ENCODE results near the gene GPI.
A peak's percentile ranks its signal among the peaks of the same experiment; 100 is the strongest.
"Not testable (repeated sequence)": the region's sequence is repeated elsewhere in the genome, so short reads cannot be mapped to it uniquely, and the experiment has no call there.

GPI gene

DNA sequence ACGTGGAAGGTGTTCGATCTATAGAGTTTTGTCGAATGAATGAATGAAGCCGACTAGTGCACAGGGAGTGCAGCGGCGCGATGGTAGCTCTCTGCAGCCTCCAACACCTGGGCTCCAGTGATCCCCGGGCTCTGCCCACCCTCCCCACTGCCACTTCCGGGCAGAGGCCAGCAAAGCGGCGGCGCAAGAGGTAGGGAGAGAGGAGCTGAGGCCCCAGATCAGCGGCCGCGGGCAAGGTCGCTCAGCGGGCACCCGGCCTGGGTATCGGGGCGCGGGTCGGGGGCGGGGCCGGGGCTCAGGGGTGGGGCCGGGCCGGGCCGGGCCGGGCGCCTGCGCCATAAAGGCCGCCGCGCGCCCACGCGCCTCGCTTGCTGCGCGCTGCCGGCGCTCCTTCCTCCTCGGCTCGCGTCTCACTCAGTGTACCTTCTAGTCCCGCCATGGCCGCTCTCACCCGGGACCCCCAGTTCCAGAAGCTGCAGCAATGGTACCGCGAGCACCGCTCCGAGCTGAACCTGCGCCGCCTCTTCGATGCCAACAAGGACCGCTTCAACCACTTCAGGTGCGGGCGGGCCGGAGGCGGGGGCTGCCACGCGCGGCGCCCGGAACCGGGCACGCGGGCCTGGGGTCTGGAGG, at the start of gene GPI:
TSS of gene GPI (plus strand) at position 367 of the 633 bp plus-strand sequence. CDS start at position 438, 71 bp downstream.
- peak; percentile 40 to 55 for DNase-seq (ENCODE audit: low read depth in 2 of 2)

DNA sequence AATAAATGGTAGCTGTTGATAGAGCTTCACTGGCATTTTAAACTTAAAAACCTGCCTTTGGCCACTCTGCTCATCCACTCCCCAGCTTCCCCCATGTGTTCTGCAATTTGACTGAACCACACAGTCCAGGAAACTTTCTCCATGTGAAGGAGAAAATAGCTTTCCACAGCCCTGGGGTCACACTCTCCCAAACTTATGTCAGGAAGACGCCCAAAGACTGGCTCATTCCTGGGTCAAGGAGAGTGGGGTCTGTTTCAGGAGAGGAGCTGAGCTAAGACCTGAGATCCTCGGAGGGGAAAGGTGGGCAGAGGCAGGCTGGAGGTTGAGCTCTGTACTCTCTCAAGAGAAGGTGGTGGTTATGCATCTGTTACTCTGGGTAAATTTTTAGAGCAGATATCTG, 48.7 kb upstream of the GPI start:
- no peak for DNase-seq (ENCODE audit: low read depth in 2 of 2)

GRCh38 chr19:34316741-34317301, 48.2 kb upstream of the GPI start:
- DNase-seq (ENCODE audit: low read depth in 2 of 2): no peak

- no peak for DNase-seq (ENCODE audit: low read depth in 2 of 2)
These were observed 47.6 kb upstream of the GPI start for GRCh38 chr19:34317311-34317927.

- no peak for DNase-seq (ENCODE audit: low read depth in 2 of 2)
These were observed 45.8 kb upstream of the GPI start for GRCh38 chr19:34319230-34319585.

DNA sequence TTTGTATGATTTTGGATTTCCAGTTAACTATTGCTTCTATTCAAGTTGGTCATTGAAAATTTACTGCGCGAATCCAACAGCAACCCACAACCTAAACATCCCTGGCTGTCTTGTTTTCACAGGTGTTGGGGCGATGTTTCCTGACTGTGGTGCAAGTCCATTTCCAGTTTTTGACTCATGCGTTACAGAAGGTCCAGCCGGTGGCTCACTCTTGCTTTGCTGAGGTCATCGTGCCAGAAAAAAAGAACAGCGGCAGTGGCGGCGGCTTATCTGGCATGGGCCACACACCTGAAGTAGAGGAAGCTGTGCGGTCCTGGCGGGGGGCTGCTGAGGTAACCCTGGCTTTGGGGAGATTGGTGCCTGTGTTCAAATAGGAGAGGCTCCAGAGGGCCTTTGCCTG, 45.2 kb upstream of the GPI start:
- DNase-seq (ENCODE audit: low read depth in 2 of 2): no peak

DNA sequence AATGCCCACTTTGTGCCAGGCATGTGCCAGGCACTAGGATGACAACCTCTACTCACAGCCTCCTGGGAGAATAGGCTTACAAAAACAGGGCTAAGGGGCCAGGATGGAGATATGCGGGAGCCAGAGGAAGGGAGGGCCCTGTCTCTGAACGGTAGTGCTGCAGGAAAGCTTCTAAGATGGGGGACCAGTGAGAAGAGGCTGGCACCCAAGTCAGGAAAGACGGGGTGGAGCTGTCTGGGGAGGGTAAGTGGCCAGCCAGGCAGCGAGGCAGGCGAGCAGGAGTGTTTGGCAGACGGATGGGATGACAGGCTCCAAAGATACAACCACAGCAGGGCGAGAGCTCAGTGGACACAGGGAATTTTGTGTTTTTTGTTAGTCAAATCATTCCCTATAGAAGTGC, 44.7 kb upstream of the GPI start:
- DNase-seq (ENCODE audit: low read depth in 2 of 2): no peak

- DNase-seq (ENCODE audit: low read depth in 2 of 2): no peak
These were observed 43.3 kb upstream of the GPI start for GRCh38 chr19:34321735-34322134.

- DNase-seq (ENCODE audit: low read depth in 2 of 2): no peak
These were observed 41.4 kb upstream of the GPI start for GRCh38 chr19:34323433-34324204.

GRCh38 chr19:34324320-34324719, 40.7 kb upstream of the GPI start:
- no peak for DNase-seq (ENCODE audit: low read depth in 2 of 2)

DNA sequence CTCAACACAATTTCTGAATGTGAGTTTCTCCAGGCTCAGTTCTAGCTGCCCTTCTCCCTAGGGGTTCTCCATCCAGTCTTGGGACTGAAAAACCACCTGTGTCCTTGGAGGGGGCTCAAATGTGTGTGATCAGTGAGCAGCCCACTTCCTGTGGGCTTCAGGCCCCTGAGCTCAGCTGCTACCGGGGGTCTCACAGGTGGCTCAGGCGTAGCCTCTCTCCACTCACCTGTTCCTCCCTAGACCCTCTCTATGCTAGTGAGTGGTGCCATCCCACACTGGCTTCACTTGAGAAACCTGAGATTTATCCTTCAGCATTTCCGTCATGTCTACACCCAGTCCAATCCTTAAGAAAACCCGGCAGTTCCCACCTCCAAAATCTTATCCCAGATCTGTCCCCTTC, 39.8 kb upstream of the GPI start:
- DNase-seq (ENCODE audit: low read depth in 2 of 2): no peak

- DNase-seq (ENCODE audit: low read depth in 2 of 2): no peak
These were observed 38.8 kb upstream of the GPI start for GRCh38 chr19:34325981-34326787.

GRCh38 chr19:34327851-34328250, 37.1 kb upstream of the GPI start:
- DNase-seq (ENCODE audit: low read depth in 2 of 2): no peak

DNA sequence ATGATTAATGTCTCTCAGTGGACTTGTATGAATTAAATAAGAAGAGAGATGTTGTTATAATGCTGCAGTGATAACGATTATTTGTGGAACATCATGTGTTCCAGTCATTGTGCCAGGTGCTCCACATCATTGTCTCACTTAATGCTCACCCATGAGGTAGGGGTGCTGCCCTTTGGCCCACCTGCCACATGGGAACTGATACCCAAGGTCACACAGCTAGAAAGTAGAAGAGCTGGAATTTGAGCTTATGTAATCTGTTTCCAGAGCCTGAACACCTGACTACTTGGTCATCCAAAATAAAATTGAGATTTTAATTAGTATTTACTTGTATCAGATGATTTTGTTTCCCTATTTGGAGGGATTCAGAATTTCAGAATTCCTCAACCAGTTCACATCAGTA, 36.0 kb upstream of the GPI start:
- no peak for DNase-seq (ENCODE audit: low read depth in 2 of 2)

- DNase-seq (ENCODE audit: low read depth in 2 of 2): no peak
These were observed 34.9 kb upstream of the GPI start for GRCh38 chr19:34330116-34330515.

GRCh38 chr19:34330596-34330995, 34.4 kb upstream of the GPI start:
- not testable (repeated sequence) for DNase-seq (ENCODE audit: low read depth in 2 of 2)

DNA sequence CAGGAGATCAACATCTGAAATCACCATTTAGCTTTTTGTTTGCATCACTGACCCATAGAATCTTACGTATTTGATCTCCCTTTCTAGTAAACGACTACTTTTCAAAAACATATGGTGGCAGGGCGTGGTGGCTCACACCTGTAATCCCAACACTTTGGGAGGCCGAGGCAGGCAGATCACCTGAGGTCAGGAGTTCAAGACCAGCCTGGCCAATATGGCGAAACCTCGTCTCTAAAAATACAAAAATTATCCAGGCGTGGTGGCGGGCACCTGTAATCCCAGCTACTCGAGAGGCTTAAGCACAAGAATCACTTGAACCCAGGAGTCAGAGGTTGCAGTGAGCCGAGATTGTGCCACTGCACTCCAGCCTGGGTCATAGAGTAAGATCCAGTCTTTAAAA, 33.4 kb upstream of the GPI start:
- DNase-seq (ENCODE audit: low read depth in 2 of 2): not testable (repeated sequence)

DNA sequence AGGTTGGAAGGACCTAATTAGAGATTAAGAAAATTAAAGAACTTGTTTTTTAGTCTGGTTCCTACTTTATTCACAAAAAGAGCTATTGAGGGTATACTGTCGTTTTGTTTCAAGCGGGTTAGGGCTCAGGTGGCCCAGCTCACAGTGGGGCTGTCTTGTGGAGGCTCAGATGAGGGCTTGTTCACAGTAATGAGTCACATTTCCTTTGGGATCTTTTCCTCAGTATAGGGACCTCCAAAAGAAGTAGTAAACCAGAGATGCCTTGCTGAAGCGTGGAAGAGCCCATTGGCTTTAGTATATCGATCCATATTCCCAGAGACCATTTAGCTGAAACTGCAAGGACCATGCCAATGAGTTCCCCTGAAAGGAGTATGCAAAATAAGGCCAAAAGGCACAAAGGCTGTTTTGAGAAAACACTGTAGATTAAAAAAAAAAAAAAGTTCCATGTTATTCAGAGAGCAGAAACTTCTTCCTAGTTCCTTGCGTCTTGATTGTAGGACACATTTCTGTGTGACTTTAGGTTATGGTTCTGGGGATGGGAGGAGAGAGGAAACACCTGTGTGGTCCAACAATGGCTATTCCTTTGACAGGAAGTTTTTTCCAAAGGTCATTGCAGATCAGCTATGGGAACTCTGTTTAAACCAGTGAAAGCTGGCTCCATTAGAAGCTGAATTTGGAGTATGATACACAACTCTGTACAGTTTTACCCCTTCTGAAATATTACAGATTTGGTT, 32.8 kb upstream of the GPI start:
- DNase-seq (ENCODE audit: low read depth in 2 of 2): no peak

DNA sequence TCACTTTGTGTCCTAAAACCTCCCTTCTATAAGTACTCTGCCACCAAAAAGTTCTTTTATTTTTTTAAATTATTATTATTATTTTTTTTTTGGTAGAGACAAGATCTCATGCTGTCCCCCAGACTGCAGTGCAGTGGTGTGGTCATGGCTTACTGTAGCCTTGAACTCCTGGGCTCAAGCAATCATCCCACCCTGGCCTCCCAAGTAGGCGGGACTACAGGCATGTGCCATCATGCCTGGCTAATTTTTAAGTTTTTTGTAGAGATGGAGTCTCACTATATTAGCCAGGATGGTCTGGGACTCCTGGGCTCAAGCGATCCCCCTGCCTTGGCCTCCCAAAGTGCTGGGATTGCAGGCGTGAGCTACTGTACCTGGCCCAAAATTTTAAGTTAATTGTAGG, 29.1 kb upstream of the GPI start:
- no peak for DNase-seq (ENCODE audit: low read depth in 2 of 2)

DNA sequence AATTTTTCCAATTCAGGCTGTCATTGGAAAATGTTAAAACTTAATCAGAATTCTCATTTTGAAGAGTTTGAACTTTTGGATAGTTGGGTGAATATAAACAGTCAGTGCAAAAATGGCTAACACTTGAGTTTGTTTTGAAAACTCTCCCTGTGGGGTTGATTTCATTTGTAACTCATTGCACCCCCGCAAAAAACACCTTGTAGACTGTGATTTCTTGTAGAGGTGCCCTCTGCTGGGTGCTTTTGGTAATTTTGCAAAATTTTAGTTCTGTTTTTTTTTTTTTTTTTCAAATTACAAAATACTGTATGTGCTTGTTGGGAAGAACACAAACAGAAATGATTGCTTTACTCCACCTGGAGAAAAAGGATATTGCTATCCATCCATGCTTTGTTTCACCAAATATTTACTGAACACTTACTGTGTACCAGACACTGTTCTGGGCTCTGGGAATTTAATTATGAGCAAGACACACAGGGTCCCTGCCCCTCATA, 28.2 kb upstream of the GPI start:
- DNase-seq (ENCODE audit: low read depth in 2 of 2): peak in 1 of 2 donors; percentile 18

- DNase-seq (ENCODE audit: low read depth in 2 of 2): no peak
These were observed 27.3 kb upstream of the GPI start for GRCh38 chr19:34337739-34338138.
